HepG2 (cell line): Measurements from ENCODE around the gene FMNL1. TPM values are rescaled to one million over a fixed set of nuclear protein-coding genes. Genes with fewer than 3 reads are reported as not detected.
A peak's percentile ranks its signal among the peaks of the same experiment; 100 is the strongest.

Experiments used
- CREB1 ChIP-seq, 2 experiments: fragments of 450-650 bp in 1 of 2; IDR thresholded peaks; 2 replicates each; pipeline ENCODE4 v1.6.1; 2016 to 2017; ENCODE audit warnings: control low read depth in 1 of 2, mild to moderate bottlenecking in 1 of 2, missing compliant biosample characterization in 1 of 2, missing genetic modification characterization in 1 of 2
- GFI1 ChIP-seq: sonication (generic); formaldehyde crosslinking; IDR thresholded peaks from 2 replicates; pipeline ENCODE4 v1.5.0; 2020; ENCODE audit warnings: missing genetic modification reagents, mild to moderate bottlenecking, borderline replicate concordance
- RBFOX2 ChIP-seq: fragments of 200-400 bp; formaldehyde crosslinking; IDR thresholded peaks from 2 replicates; pipeline ENCODE4 v1.6.1; 2017; ENCODE audit warnings: low read depth, mild to moderate bottlenecking, low read length
- SETDB1 ChIP-seq: sonication (generic); formaldehyde crosslinking; IDR thresholded peaks from 2 replicates; pipeline ENCODE4 v1.5.1; 2020; ENCODE audit warnings: missing genetic modification reagents, mild to moderate bottlenecking, borderline replicate concordance
- ZC3H13 ChIP-seq: sonication (generic); formaldehyde crosslinking; IDR thresholded peaks from 2 replicates; pipeline ENCODE4 v1.8.1; 2023; ENCODE audit warnings: mild to moderate bottlenecking, missing genetic modification reagents, moderate library complexity
- ZNF766 ChIP-seq: sonication (generic); formaldehyde crosslinking; IDR thresholded peaks from 2 replicates; pipeline ENCODE4 v1.5.0; 2020; ENCODE audit warnings: missing genetic modification reagents, borderline replicate concordance
- polyA plus RNA-seq, 8 experiments: library from polyadenylated mRNA; depleted of rRNA in 3 of 8; stranded (reverse) in 7 of 8; unstranded in 1 of 8; fragments of >200 nt; fragmentation: Illumina TruSeq in 4 of 8; extraction: Trizol in 4 of 8; gene quantifications; 2 replicates each; pipeline versions ENCODE4 v1.2.1 to v1.2.3, GENCODE V29; 2011 to 2016; ENCODE audit warnings: low read depth in 4 of 8, missing spikeins in 1 of 8, mixed read lengths in 1 of 8; ENCODE audit not compliant: insufficient read depth in 1 of 8
- total RNA-seq, 5 experiments: library from RNA; depleted of rRNA; stranded (reverse); fragments of >200 nt; fragmentation: Illumina TruSeq; extraction: Trizol; gene quantifications; 2 replicates each; pipeline ENCODE4 v1.2.3, GENCODE V29; 2016; ENCODE audit warnings: low read depth in 1 of 5
- TF ChIP-seq, protein P1 (sequence below), 2 experiments: sonication (generic) in 1 of 2; formaldehyde crosslinking in 1 of 2; IDR thresholded peaks; 2 replicates each; pipeline versions ENCODE4 v1.6.1 to v1.9.0; 2014 to 2022; ENCODE audit warnings: antibody characterized with exemption in 1 of 2, borderline replicate concordance in 1 of 2, inconsistent platforms in 1 of 2, low read depth in 1 of 2, missing genetic modification reagents in 1 of 2
- TF ChIP-seq, protein P2 (sequence below): sonication (generic); formaldehyde crosslinking; IDR thresholded peaks from 2 replicates; pipeline ENCODE4 v1.4.0; 2020; ENCODE audit warnings: missing genetic modification reagents
- TF ChIP-seq, protein P3 (sequence below): sonication (generic); formaldehyde crosslinking; IDR thresholded peaks from 2 replicates; pipeline ENCODE4 v1.4.0; 2020; ENCODE audit warnings: missing genetic modification reagents, borderline replicate concordance
- TF ChIP-seq, protein P4 (sequence below): IDR thresholded peaks from 2 replicates; pipeline ENCODE4 v1.6.1; 2012; ENCODE audit warnings: low read depth, low read length, improper control_type of control experiment

The FMNL1 gene
- total and polyA plus RNA-seq, 2 of the 13 experiments (the other 11 are each of a cell fraction or from before 2014, with no cell fraction given) = 0.53 to 0.70 TPM

DNA sequence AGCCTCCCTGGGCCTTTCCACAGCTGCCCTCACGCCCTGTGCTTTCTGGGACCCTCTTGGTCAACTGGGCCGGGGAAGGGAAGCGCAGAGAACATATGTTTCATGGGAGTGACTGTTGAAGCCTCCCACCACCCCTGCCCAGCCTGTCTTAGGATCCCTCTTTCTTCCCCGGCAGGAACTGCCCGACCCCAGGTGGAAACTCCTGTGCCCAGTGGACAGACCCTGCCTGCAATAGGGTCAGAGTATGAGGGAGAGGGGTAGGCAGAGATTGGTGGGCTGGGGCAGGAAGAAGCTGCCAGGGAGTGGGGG, 49.5 kb upstream of the FMNL1 start (continued):
- TF ChIP-seq, protein P1, sequence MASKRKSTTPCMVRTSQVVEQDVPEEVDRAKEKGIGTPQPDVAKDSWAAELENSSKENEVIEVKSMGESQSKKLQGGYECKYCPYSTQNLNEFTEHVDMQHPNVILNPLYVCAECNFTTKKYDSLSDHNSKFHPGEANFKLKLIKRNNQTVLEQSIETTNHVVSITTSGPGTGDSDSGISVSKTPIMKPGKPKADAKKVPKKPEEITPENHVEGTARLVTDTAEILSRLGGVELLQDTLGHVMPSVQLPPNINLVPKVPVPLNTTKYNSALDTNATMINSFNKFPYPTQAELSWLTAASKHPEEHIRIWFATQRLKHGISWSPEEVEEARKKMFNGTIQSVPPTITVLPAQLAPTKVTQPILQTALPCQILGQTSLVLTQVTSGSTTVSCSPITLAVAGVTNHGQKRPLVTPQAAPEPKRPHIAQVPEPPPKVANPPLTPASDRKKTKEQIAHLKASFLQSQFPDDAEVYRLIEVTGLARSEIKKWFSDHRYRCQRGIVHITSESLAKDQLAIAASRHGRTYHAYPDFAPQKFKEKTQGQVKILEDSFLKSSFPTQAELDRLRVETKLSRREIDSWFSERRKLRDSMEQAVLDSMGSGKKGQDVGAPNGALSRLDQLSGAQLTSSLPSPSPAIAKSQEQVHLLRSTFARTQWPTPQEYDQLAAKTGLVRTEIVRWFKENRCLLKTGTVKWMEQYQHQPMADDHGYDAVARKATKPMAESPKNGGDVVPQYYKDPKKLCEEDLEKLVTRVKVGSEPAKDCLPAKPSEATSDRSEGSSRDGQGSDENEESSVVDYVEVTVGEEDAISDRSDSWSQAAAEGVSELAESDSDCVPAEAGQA (IDR thresholded peaks at IDR 0.05; ENCODE audit: low read depth) = no peak
- TF ChIP-seq, protein P1 (CRISPR knock-in tag; IDR thresholded peaks at IDR 0.05; ENCODE audit: borderline replicate concordance) = no peak
- TF ChIP-seq, protein P2, sequence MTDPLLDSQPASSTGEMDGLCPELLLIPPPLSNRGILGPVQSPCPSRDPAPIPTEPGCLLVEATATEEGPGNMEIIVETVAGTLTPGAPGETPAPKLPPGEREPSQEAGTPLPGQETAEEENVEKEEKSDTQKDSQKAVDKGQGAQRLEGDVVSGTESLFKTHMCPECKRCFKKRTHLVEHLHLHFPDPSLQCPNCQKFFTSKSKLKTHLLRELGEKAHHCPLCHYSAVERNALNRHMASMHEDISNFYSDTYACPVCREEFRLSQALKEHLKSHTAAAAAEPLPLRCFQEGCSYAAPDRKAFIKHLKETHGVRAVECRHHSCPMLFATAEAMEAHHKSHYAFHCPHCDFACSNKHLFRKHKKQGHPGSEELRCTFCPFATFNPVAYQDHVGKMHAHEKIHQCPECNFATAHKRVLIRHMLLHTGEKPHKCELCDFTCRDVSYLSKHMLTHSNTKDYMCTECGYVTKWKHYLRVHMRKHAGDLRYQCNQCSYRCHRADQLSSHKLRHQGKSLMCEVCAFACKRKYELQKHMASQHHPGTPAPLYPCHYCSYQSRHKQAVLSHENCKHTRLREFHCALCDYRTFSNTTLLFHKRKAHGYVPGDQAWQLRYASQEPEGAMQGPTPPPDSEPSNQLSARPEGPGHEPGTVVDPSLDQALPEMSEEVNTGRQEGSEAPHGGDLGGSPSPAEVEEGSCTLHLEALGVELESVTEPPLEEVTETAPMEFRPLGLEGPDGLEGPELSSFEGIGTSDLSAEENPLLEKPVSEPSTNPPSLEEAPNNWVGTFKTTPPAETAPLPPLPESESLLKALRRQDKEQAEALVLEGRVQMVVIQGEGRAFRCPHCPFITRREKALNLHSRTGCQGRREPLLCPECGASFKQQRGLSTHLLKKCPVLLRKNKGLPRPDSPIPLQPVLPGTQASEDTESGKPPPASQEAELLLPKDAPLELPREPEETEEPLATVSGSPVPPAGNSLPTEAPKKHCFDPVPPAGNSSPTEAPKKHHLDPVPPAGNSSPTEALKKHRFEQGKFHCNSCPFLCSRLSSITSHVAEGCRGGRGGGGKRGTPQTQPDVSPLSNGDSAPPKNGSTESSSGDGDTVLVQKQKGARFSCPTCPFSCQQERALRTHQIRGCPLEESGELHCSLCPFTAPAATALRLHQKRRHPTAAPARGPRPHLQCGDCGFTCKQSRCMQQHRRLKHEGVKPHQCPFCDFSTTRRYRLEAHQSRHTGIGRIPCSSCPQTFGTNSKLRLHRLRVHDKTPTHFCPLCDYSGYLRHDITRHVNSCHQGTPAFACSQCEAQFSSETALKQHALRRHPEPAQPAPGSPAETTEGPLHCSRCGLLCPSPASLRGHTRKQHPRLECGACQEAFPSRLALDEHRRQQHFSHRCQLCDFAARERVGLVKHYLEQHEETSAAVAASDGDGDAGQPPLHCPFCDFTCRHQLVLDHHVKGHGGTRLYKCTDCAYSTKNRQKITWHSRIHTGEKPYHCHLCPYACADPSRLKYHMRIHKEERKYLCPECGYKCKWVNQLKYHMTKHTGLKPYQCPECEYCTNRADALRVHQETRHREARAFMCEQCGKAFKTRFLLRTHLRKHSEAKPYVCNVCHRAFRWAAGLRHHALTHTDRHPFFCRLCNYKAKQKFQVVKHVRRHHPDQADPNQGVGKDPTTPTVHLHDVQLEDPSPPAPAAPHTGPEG (CRISPR knock-in tag) = peak; percentile 45; the same call in 1 of the 2 replicates
- peak; percentile 30; the same call in 1 of the 2 replicates for TF ChIP-seq ZNF766 (CRISPR knock-in tag)
- TF ChIP-seq, protein P3, sequence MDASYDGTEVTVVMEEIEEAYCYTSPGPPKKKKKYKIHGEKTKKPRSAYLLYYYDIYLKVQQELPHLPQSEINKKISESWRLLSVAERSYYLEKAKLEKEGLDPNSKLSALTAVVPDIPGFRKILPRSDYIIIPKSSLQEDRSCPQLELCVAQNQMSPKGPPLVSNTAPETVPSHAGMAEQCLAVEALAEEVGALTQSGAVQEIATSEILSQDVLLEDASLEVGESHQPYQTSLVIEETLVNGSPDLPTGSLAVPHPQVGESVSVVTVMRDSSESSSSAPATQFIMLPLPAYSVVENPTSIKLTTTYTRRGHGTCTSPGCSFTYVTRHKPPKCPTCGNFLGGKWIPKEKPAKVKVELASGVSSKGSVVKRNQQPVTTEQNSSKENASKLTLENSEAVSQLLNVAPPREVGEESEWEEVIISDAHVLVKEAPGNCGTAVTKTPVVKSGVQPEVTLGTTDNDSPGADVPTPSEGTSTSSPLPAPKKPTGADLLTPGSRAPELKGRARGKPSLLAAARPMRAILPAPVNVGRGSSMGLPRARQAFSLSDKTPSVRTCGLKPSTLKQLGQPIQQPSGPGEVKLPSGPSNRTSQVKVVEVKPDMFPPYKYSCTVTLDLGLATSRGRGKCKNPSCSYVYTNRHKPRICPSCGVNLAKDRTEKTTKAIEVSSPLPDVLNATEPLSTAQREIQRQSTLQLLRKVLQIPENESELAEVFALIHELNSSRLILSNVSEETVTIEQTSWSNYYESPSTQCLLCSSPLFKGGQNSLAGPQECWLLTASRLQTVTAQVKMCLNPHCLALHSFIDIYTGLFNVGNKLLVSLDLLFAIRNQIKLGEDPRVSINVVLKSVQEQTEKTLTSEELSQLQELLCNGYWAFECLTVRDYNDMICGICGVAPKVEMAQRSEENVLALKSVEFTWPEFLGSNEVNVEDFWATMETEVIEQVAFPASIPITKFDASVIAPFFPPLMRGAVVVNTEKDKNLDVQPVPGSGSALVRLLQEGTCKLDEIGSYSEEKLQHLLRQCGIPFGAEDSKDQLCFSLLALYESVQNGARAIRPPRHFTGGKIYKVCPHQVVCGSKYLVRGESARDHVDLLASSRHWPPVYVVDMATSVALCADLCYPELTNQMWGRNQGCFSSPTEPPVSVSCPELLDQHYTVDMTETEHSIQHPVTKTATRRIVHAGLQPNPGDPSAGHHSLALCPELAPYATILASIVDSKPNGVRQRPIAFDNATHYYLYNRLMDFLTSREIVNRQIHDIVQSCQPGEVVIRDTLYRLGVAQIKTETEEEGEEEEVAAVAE (CRISPR knock-in tag) = no peak
- TF ChIP-seq ZC3H13 (CRISPR knock-in tag) = 0 out of 2 replicates have a peak, but pooled peaks have one; percentile 51
- TF ChIP-seq RBFOX2 = 0 out of 2 replicates have a peak, but pooled peaks have one; percentile 14
- TF ChIP-seq GFI1 = no peak
- TF ChIP-seq, protein P4, sequence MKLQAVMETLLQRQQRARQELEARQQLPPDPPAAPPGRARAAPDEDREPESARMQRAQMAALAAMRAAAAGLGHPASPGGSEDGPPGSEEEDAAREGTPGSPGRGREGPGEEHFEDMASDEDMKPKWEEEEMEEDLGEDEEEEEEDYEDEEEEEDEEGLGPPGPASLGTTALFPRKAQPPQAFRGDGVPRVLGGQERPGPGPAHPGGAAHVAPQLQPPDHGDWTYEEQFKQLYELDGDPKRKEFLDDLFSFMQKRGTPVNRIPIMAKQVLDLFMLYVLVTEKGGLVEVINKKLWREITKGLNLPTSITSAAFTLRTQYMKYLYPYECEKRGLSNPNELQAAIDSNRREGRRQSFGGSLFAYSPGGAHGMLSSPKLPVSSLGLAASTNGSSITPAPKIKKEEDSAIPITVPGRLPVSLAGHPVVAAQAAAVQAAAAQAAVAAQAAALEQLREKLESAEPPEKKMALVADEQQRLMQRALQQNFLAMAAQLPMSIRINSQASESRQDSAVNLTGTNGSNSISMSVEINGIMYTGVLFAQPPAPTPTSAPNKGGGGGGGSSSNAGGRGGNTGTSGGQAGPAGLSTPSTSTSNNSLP = no peak
- no peak for TF ChIP-seq SETDB1 (CRISPR knock-in tag)
- TF ChIP-seq CREB1 (IDR thresholded peaks at IDR 0.05) = no peak
- no peak for TF ChIP-seq CREB1 (CRISPR knock-in tag; IDR thresholded peaks at IDR 0.05)
